HCT116 (cell line): ENCODE results near the gene APOLD1. TPM values are rescaled to one million over a fixed set of nuclear protein-coding genes. Genes with fewer than 3 reads are reported as not detected.

Source experiments
- ATAC-seq: fragments of 200-7000 bp; cut with Tn5 transposase; 2 replicates; pipeline ENCODE4 v1.9.1; 2020; ENCODE audit warnings: mild to moderate bottlenecking, moderate library complexity
- BruUV-seq: library from RNA; stranded (reverse); fragments of 400-500 nt; replicated peaks from 2 replicates; lab custom pipeline; 2021; lab: Mats Ljungman, UMichigan
- CTCF ChIA-PET: fragments of 300-600 bp; sonication (Branson Sonifier 250); formaldehyde crosslinking; loops from one replicate; lab custom pipeline; 2021; ENCODE audit warnings: antibody characterized with exemption; lab: Charles Lee
- POLR2A ChIA-PET: fragments of 300-600, 350-600 bp; sonication (Branson Sonifier 250); formaldehyde crosslinking; loops from one replicate; lab custom pipeline; 2021; ENCODE audit warnings: antibody characterized with exemption; lab: Charles Lee
- RAD21 ChIA-PET, 2 experiments: fragments of 300-600 bp; sonication (Branson Sonifier 250); formaldehyde crosslinking; loops; one replicate each; lab custom pipeline; 2023; ENCODE audit warnings: low total read pairs in 2 of 2; ENCODE audit not compliant: uncharacterized antibody in 2 of 2, unreplicated experiment in 2 of 2, low non-redundant PET in 1 of 2; lab: Charles Lee
- DNase-seq: peaks from one replicate; pipeline ENCODE4 v3.0.0-alpha.2; 2010; ENCODE audit warnings: low read depth, low spot score
- H2AFZ ChIP-seq: fragments of 200-600 bp; shearing (Covaris generic), sonication (generic); 2 replicates; pipeline ENCODE4 v1.6.1; 2017; ENCODE audit warnings: low read depth, mixed run types, mixed read lengths, antibody characterized with exemption, low read length; ENCODE audit not compliant: poor library complexity, severe bottlenecking
- H3K27ac ChIP-seq: 2 replicates; pipeline ENCODE4 v1.5.1; 2012; ENCODE audit warnings: low read depth, low read length
- H3K27me3 ChIP-seq: fragments of 200-600 bp; sonication (generic); 2 replicates; pipeline ENCODE4 v1.6.1; 2016; ENCODE audit warnings: mixed run types, low read length, mixed read lengths; ENCODE audit not compliant: insufficient read depth
- H3K36me3 ChIP-seq, 2 experiments: fragments of 200-500 bp in 1 of 2; fragments of 200-600 bp in 1 of 2; sonication (Bioruptor generic) in 1 of 2; sonication (generic) in 1 of 2; 2 replicates each; pipeline versions ENCODE4 v1.5.1 to v1.6.1; 2014 to 2016; ENCODE audit warnings: low read length in 2 of 2, inconsistent platforms in 1 of 2, mixed read lengths in 1 of 2, mixed run types in 1 of 2; ENCODE audit not compliant: insufficient read depth in 2 of 2, control insufficient read depth in 1 of 2
- H3K4me1 ChIP-seq, 2 experiments: fragments of 200-600 bp in 1 of 2; sonication (generic) in 1 of 2; 2 replicates each; pipeline versions ENCODE4 v1.5.1 to v1.6.1; 2012 to 2017; ENCODE audit warnings: low read length in 2 of 2, inconsistent platforms in 1 of 2, mild to moderate bottlenecking in 1 of 2, mixed read lengths in 1 of 2, mixed run types in 1 of 2, moderate library complexity in 1 of 2; ENCODE audit not compliant: insufficient read depth in 2 of 2, control insufficient read depth in 1 of 2
- H3K4me2 ChIP-seq: fragments of 200-600 bp; sonication (generic); 2 replicates; pipeline ENCODE4 v1.6.1; 2017; ENCODE audit warnings: mixed run types, low read length, mixed read lengths
- H3K4me3 ChIP-seq, 2 experiments: fragments of 200-600 bp in 1 of 2; sonication (generic) in 1 of 2; replicated peaks in 1 of 2; 2 replicates each; pipeline ENCODE4 v1.5.1; 2011 to 2016; ENCODE audit warnings: low read length in 2 of 2, control low read depth in 1 of 2, low read depth in 1 of 2, mild to moderate bottlenecking in 1 of 2, mixed read lengths in 1 of 2, mixed run types in 1 of 2
- H3K79me2 ChIP-seq: fragments of 200-600 bp; sonication (generic); 2 replicates; pipeline ENCODE4 v1.6.1; 2017; ENCODE audit warnings: mild to moderate bottlenecking, mixed run types, low read length, moderate library complexity, mixed read lengths; ENCODE audit not compliant: insufficient read depth
- H3K9ac ChIP-seq: fragments of 200-600 bp; sonication (generic); 2 replicates; pipeline ENCODE4 v1.6.1; 2016; ENCODE audit warnings: low read length, mixed read lengths
- H3K9me2 ChIP-seq: fragments of 200-600 bp; sonication (generic), shearing (Covaris generic); 2 replicates; pipeline ENCODE4 v1.6.1; 2017; ENCODE audit warnings: mixed run types, mild to moderate bottlenecking, moderate library complexity; ENCODE audit not compliant: insufficient read depth
- H3K9me3 ChIP-seq, 2 experiments: fragments of 200-500 bp in 1 of 2; fragments of 200-600 bp in 1 of 2; sonication (Bioruptor generic) in 1 of 2; sonication (generic) in 1 of 2; 2 replicates each; pipeline ENCODE4 v1.6.1; 2014 to 2017; ENCODE audit warnings: low read length in 2 of 2, mixed read lengths in 2 of 2, inconsistent platforms in 1 of 2, low read depth in 1 of 2, mild to moderate bottlenecking in 1 of 2, mixed run types in 1 of 2, moderate library complexity in 1 of 2; ENCODE audit not compliant: control insufficient read depth in 1 of 2, insufficient read depth in 1 of 2
- H4K20me1 ChIP-seq: fragments of 200-600 bp; sonication (generic), shearing (Covaris generic); 2 replicates; pipeline ENCODE4 v1.6.1; 2017; ENCODE audit warnings: mixed run types, mild to moderate bottlenecking, moderate library complexity; ENCODE audit not compliant: insufficient read depth
- ATF3 ChIP-seq: IDR thresholded peaks from 2 replicates; pipeline ENCODE4 v1.6.1; 2012
- CBX3 ChIP-seq: IDR thresholded peaks from 2 replicates; pipeline ENCODE4 v1.6.1; 2012; ENCODE audit warnings: low read depth
- CEBPB ChIP-seq: IDR thresholded peaks from 2 replicates; pipeline ENCODE4 v1.6.1; 2012; ENCODE audit warnings: low read depth
- CTCF ChIP-seq, 3 experiments: fragments of 200-600 bp in 1 of 3; sonication (generic) in 1 of 3; IDR thresholded peaks in 2 of 3; conservative IDR thresholded peaks in 1 of 3; 2 replicates each; pipeline ENCODE4 v1.5.1; 2012 to 2017; ENCODE audit warnings: low read depth in 2 of 3, low read length in 2 of 3, antibody characterized with exemption in 1 of 3, borderline replicate concordance in 1 of 3, control low read depth in 1 of 3, mild to moderate bottlenecking in 1 of 3, mixed read lengths in 1 of 3, mixed run types in 1 of 3, moderate library complexity in 1 of 3; ENCODE audit not compliant: insufficient read depth in 1 of 3
- EGR1 ChIP-seq: IDR thresholded peaks from 2 replicates; pipeline ENCODE4 v1.6.1; 2012; ENCODE audit warnings: low read depth
- ELF1 ChIP-seq: IDR thresholded peaks from 2 replicates; pipeline ENCODE4 v1.6.1; 2012; ENCODE audit warnings: low read depth, borderline replicate concordance
- EZH2phosphoT487 ChIP-seq: fragments of 200-600 bp; IDR thresholded peaks from 2 replicates; pipeline ENCODE4 v1.6.1; 2018; ENCODE audit warnings: antibody characterized with exemption, borderline replicate concordance
- FOSL1 ChIP-seq: IDR thresholded peaks from 2 replicates; pipeline ENCODE4 v1.6.1; 2012; ENCODE audit warnings: low read depth
- JUND ChIP-seq: IDR thresholded peaks from 2 replicates; pipeline ENCODE4 v1.6.1; 2012
- MAX ChIP-seq: IDR thresholded peaks from 2 replicates; pipeline ENCODE4 v1.6.1; 2012
- POLR2A ChIP-seq: IDR thresholded peaks from 2 replicates; pipeline ENCODE4 v1.7.0; 2011; ENCODE audit warnings: borderline replicate concordance; ENCODE audit not compliant: insufficient read depth, insufficient read length; ENCODE audit errors: extremely low read depth
- POLR2AphosphoS5 ChIP-seq: IDR thresholded peaks from 2 replicates; pipeline ENCODE4 v1.6.1; 2011; ENCODE audit warnings: mild to moderate bottlenecking, low read depth, low read length, moderate library complexity
- RAD21 ChIP-seq: IDR thresholded peaks from 2 replicates; pipeline ENCODE4 v1.6.1; 2012; ENCODE audit warnings: low read depth, mild to moderate bottlenecking
- SIN3A ChIP-seq: IDR thresholded peaks from 2 replicates; pipeline ENCODE4 v1.6.1; 2012; ENCODE audit warnings: low read depth
- SP1 ChIP-seq: IDR thresholded peaks from 2 replicates; pipeline ENCODE4 v1.6.1; 2012; ENCODE audit warnings: low read depth
- SRF ChIP-seq: IDR thresholded peaks from 2 replicates; pipeline ENCODE4 v1.6.1; 2012; ENCODE audit warnings: low read depth
- TCF7L2 ChIP-seq: IDR thresholded peaks from 2 replicates; pipeline ENCODE4 v1.7.0; 2011; ENCODE audit warnings: borderline replicate concordance, inconsistent platforms; ENCODE audit not compliant: insufficient read depth, insufficient read length; ENCODE audit errors: extremely low read depth
- YY1 ChIP-seq: IDR thresholded peaks from 2 replicates; pipeline ENCODE4 v1.6.1; 2011; ENCODE audit warnings: low read length, low read depth, moderate library complexity, mild to moderate bottlenecking; ENCODE audit not compliant: insufficient replicate concordance; ENCODE audit errors: extremely low read depth
- ZBTB33 ChIP-seq: IDR thresholded peaks from 2 replicates; pipeline ENCODE4 v1.6.1; 2011; ENCODE audit warnings: mild to moderate bottlenecking, low read length, moderate library complexity; ENCODE audit not compliant: insufficient replicate concordance; ENCODE audit errors: extremely low read depth
- ZNF274 ChIP-seq: fragments of 200-500 bp; sonication (Bioruptor generic); IDR thresholded peaks from 2 replicates; pipeline ENCODE4 v1.6.1; 2014; ENCODE audit warnings: mild to moderate bottlenecking, low read depth, low read length, inconsistent platforms
- intact Hi-C: fragments of 100-400 bp; cut with micrococcal nuclease; formaldehyde crosslinking; loops from 2 replicates; pipeline ENCODE4 v1.10.0; 2022
- total RNA-seq: library from RNA; stranded (reverse); gene quantifications from one replicate; pipeline ENCODE4 v1.2.1, GENCODE V29; 2021; ENCODE audit not compliant: unreplicated experiment

The APOLD1 gene
- total RNA-seq, 1 experiment from 2014 or later, result 3.9 TPM

- BruUV-seq, result no TSS peak
- Histone ChIP-seq H3K4me1 (peaks cover 7 to 29% of the 10 kb centered on the region in 2 experiments), H3K27ac (no peak overlapping the region)
Observed at GRCh38 chr12:12796928-12797793, 11.7 kb downstream of the APOLD1 start.

More at GRCh38 chr12:12796928-12797793, 11.7 kb downstream of the APOLD1 start:
- Histone ChIP-seq H3K79me2 (no peaks in the 10 kb centered on the region), H3K9me3 (no peaks in the 10 kb centered on the region), H4K20me1 (no peaks in the 10 kb centered on the region), H3K9me2 (no peaks in the 10 kb centered on the region), H3K36me3 (no peaks in the 10 kb centered on the region), H3K4me3 (no peak overlapping the region), H3K4me2 (no peak overlapping the region)
- DNase-seq, result no peak
- CTCF ChIA-PET, result no interaction called here
- POLR2A ChIA-PET, result interaction anchor here (0.6 kb wide), 1 partner anchor 14 kb away, joined by 3 read pairs; no protein-coding TSS in a partner anchor
- RAD21 ChIA-PET, result no interaction called here
- TF ChIP-seq CBX3 (no peak), POLR2A (no peak), SP1 (no peak), TCF7L2 (no peak), CEBPB (no peak), CTCF (IDR thresholded peaks at IDR 0.05 in 2 of 3, conservative IDR thresholded peaks at IDR 0.05 in 1 of 3; ENCODE audit: borderline replicate concordance in 1 of 3, insufficient read depth in 1 of 3, low read depth in 2 of 3, low read length in 2 of 3) (no peak), ZBTB33 (no peak), FOSL1 (no peak), JUND (no peak), EZH2phosphoT487 (no peak), ATF3 (no peak), ELF1 (no peak), POLR2AphosphoS5 (no peak), MAX (no peak), SRF (no peak), RAD21 (no peak), YY1 (no peak), SIN3A (no peak), ZNF274 (no peak), EGR1 (no peak)
- TF ChIP-seq, all 23 proteins: peak for 0
- no peaks in the 10 kb centered on the region for H3K27me3 ChIP-seq
- H2AFZ ChIP-seq, result no peak overlapping the region
- H3K9ac ChIP-seq, result no peak overlapping the region
- intact Hi-C loops, result no loop called here
- no peak for ATAC-seq
